HL-60 (cell line): ENCODE results near the gene ESRRG.
"Not testable (repeated sequence)": the region's sequence is repeated elsewhere in the genome, so short reads cannot be mapped to it uniquely, and the experiment has no call there.

Experiments used
- DNase-seq, 2 experiments: peaks; one replicate each; pipeline ENCODE4 v3.0.0-alpha.2; 2010 to 2020; ENCODE audit warnings: low read depth in 1 of 2, low spot score in 1 of 2
- H3K27ac ChIP-seq: fragments of 250-450 bp; sonication (Bioruptor Pico); replicated peaks from 2 replicates; pipeline ENCODE4 v1.5.1; 2020; ENCODE audit warnings: mild to moderate bottlenecking, moderate library complexity
- H3K27me3 ChIP-seq: fragments of 250-450 bp; sonication (Bioruptor Pico); 2 replicates; pipeline ENCODE4 v1.5.1; 2021; ENCODE audit warnings: mild to moderate bottlenecking, moderate library complexity; ENCODE audit not compliant: insufficient read depth, poor library complexity, severe bottlenecking
- H3K4me3 ChIP-seq: replicated peaks from 2 replicates; pipeline ENCODE4 v1.5.1; 2011; ENCODE audit warnings: mild to moderate bottlenecking, control low read depth, low read length; ENCODE audit not compliant: insufficient read depth
- CTCF ChIP-seq: IDR thresholded peaks from one replicate; pipeline ENCODE4 v1.5.1; 2011; ENCODE audit warnings: low read length, control low read depth, inconsistent platforms; ENCODE audit not compliant: insufficient read depth
- GABPA ChIP-seq: IDR thresholded peaks from 2 replicates; pipeline ENCODE4 v1.6.1; 2012; ENCODE audit warnings: low read depth
- POLR2AphosphoS5 ChIP-seq: IDR thresholded peaks from 2 replicates; pipeline ENCODE4 v1.6.1; 2012; ENCODE audit warnings: low read depth
- SPI1 ChIP-seq: IDR thresholded peaks from 2 replicates; pipeline ENCODE4 v1.6.1; 2012; ENCODE audit warnings: low read depth, mild to moderate bottlenecking, borderline replicate concordance
- TF ChIP-seq, protein P1 (sequence below): IDR thresholded peaks from 2 replicates; pipeline ENCODE4 v1.6.1; 2012; ENCODE audit warnings: low read depth; ENCODE audit not compliant: insufficient replicate concordance

Gene ESRRG

DNA sequence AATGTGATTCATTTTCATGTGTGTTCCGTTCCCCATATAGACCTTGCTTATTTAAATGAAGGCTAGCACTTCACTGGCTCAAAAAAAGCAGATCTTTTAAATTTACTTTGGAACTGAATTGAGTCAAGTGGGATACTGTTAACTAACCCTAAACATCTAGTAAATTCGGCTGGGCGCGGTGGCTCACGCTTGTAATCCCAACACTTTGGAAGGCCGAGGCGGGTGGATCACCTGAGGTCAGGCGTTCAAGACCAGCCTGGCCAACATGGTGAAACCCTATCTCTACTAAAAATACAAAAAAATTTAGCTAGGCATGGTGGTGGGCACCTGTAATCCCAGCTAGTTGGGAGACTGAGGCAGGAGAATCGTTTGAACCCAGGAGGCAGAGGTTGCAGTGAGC is 19.2 kb downstream of the ESRRG start:
- not testable (repeated sequence) for H3K27me3 ChIP-seq, H3K4me3 ChIP-seq, DNase-seq, H3K27ac ChIP-seq

DNA sequence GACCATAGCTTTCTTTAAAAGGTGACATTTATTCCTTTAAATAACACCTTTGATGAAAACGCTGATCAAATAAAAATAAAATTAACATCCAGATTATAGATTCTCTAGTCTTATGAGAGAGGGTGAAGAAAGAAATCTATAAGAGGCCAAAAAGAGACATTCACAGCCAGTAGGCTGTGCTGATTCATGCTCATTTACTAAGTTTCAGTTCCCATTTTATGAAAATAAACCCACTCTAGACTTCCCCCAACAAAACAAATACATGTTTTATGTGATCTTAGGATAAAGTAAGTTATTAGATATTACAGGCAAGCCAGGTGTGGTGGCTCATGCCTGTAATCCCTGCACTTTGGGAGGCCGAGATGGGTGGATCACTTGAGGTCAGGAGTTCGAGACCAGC is 21.1 kb downstream of the ESRRG start:
- H3K27me3 ChIP-seq: no peaks in the 10 kb centered on the region
- no peak overlapping the region for H3K27ac ChIP-seq
- TF ChIP-seq GABPA (no peak), CTCF (no peak), SPI1 (no peak), POLR2AphosphoS5 (no peak)
- TF ChIP-seq, protein P1, sequence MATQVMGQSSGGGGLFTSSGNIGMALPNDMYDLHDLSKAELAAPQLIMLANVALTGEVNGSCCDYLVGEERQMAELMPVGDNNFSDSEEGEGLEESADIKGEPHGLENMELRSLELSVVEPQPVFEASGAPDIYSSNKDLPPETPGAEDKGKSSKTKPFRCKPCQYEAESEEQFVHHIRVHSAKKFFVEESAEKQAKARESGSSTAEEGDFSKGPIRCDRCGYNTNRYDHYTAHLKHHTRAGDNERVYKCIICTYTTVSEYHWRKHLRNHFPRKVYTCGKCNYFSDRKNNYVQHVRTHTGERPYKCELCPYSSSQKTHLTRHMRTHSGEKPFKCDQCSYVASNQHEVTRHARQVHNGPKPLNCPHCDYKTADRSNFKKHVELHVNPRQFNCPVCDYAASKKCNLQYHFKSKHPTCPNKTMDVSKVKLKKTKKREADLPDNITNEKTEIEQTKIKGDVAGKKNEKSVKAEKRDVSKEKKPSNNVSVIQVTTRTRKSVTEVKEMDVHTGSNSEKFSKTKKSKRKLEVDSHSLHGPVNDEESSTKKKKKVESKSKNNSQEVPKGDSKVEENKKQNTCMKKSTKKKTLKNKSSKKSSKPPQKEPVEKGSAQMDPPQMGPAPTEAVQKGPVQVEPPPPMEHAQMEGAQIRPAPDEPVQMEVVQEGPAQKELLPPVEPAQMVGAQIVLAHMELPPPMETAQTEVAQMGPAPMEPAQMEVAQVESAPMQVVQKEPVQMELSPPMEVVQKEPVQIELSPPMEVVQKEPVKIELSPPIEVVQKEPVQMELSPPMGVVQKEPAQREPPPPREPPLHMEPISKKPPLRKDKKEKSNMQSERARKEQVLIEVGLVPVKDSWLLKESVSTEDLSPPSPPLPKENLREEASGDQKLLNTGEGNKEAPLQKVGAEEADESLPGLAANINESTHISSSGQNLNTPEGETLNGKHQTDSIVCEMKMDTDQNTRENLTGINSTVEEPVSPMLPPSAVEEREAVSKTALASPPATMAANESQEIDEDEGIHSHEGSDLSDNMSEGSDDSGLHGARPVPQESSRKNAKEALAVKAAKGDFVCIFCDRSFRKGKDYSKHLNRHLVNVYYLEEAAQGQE: no peak
- no peak for DNase-seq
- no peak overlapping the region for H3K4me3 ChIP-seq

- Histone ChIP-seq H3K4me3 (no peak overlapping the region), H3K27me3 (no peaks in the 10 kb centered on the region), H3K27ac (no peak overlapping the region)
- DNase-seq: no peak
- TF ChIP-seq GABPA: no peak
- TF ChIP-seq CTCF: no peak
- TF ChIP-seq, protein P1: no peak
- TF ChIP-seq SPI1: no peak
- TF ChIP-seq POLR2AphosphoS5: no peak
These were observed 22.4 kb downstream of the ESRRG start for GRCh38 chr1:216700779-216701178.

- H3K27ac ChIP-seq: no peak overlapping the region
- no peak for DNase-seq
- peaks cover 2% of the 10 kb centered on the region for H3K27me3 ChIP-seq
- H3K4me3 ChIP-seq: no peak overlapping the region
- TF ChIP-seq SPI1: no peak
- no peak for TF ChIP-seq POLR2AphosphoS5
- TF ChIP-seq CTCF: no peak
- TF ChIP-seq, protein P1: no peak
- TF ChIP-seq GABPA: no peak
These were observed 31.5 kb downstream of the ESRRG start for GRCh38 chr1:216691710-216692109.
